GM20000 (cell line): Measurements from ENCODE around the gene ZSWIM9.

Experiments
- DNase-seq: peaks from one replicate; pipeline ENCODE4 v3.0.0; 2012; ENCODE audit warnings: low spot score
- TF ChIP-seq, protein P1 (sequence below): IDR thresholded peaks from 2 replicates; pipeline ENCODE4 v1.5.1; 2012; ENCODE audit warnings: mild to moderate bottlenecking, control low read depth; ENCODE audit errors: extremely low read depth, missing control alignments

The ZSWIM9 gene

GRCh38 chr19:48196933-48197665, 26.6 kb downstream of the ZSWIM9 start:
- no peak for DNase-seq
- TF ChIP-seq, protein P1, sequence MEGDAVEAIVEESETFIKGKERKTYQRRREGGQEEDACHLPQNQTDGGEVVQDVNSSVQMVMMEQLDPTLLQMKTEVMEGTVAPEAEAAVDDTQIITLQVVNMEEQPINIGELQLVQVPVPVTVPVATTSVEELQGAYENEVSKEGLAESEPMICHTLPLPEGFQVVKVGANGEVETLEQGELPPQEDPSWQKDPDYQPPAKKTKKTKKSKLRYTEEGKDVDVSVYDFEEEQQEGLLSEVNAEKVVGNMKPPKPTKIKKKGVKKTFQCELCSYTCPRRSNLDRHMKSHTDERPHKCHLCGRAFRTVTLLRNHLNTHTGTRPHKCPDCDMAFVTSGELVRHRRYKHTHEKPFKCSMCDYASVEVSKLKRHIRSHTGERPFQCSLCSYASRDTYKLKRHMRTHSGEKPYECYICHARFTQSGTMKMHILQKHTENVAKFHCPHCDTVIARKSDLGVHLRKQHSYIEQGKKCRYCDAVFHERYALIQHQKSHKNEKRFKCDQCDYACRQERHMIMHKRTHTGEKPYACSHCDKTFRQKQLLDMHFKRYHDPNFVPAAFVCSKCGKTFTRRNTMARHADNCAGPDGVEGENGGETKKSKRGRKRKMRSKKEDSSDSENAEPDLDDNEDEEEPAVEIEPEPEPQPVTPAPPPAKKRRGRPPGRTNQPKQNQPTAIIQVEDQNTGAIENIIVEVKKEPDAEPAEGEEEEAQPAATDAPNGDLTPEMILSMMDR = no peak

DNA sequence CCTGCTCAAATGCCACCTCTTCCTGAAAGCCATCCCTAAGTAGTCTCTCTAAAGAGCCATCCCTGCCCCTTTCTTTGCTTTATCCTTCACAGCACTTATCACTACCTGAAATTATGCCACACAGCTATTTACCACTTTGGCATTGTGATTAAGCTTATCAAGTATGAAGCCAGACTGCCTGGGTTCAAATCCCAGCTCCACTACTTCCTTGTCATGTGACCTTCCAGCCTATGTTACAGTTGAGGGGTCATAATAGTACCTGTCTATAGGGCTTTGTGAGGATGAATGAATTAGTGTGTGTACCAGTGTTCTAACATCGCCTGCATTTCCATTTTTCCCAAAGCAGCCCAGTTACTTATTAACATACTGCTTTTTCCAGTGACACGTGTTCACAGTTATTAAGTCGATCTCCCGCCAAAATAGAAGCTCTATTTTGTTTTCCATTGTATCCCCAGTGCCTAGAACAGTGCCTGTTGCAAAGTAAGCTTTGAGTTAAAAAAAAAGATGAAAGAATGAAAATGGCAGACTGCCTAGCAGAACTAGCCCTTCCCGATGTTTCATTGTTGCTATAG, 32.8 kb downstream of the ZSWIM9 start:
- DNase-seq = no peak
- TF ChIP-seq, protein P1 = no peak

DNA sequence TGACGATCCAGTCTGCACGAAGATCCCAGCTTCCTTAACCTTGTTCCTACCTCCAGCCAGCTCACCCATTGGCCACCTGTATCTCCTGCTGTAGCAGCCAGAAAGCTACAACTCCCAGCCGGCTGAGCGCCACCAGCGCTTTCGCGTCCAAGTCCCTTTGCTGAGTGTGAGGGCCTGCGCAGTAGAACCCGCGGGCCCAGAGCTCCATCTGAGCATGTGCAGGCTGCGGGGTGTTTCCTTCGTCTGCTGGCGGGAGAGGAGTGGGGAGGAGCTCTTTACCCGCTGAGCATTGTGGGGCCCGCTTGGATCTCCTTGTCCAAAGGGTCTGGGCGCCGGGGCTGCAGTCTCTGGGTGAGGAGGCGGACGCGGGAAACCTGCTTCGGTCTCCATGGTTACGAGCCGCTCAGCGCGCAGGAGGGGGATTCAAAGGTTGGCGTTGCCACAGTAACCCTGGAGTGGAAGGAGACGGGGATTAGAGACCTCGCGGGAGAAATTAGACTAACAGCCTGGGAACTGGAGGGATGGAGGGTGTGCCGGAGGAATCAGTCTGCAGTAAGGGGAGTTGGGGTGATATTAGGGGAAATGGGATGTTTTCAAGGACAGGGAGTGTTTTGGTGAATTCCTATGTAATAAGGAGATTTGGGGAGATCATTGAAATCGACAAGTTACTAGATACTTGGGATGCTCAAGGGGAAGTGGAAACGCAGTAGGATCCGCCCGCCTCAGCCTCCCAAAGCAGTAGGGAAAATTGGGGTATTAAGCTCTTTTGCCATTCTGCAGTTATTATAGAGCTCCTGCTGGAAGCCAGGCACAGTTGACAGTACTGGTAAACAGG, 33.5 kb downstream of the ZSWIM9 start:
- TF ChIP-seq, protein P1 = no peak
- peak; percentile 94 for DNase-seq

DNA sequence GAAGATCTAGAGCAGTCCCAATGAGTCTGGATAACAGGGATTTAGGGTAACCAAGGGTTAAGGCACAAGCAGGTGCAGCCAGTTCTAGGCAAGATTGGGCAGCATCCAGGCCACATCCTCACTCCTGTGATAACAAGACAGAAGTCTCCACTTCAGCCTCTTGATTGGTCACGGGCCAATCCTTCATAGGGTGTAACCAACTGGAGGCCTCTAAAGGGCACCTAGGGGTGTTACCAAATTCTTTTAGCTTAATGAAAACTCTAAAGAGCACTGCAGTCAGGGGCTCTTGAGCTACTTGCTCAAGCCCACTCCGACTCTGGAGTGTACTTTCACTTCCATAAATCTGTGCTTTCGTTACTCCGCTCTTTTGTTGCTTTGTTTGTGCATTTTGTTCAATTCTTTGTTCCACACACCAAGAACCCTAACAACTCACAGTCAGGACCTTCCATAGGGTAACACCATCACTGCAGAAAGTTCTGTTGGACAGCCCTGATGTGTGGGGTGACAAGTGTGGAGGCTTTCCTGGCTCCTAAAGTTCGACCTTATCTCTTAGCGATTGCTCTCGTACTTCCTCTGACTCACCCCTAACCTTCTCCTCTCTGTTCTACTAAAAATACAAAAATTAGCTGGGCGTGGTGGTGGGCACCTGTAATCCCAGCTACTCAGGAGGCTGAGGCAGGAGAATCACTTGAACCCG, 36.1 kb downstream of the ZSWIM9 start:
- DNase-seq = no peak
- TF ChIP-seq, protein P1 = no peak

DNA sequence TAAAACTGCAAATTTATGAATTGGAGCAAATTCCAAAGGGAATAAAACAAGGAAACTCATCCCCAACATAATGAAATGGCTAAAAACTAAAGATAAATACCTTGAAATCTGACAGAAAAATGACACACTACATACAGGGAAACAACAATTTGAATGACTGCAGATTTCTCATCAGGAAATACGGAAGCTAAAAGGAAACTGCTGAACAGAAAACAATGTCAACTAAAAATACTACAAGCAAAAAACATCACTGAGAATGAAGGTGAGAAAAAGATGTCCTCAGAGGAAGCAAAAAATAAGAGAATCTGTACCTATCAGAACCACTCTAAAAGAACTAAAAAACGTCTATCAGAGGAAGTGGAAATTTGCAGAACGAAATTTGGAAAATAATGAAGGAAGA, 39.5 kb downstream of the ZSWIM9 start:
- TF ChIP-seq, protein P1 = no peak
- no peak for DNase-seq

DNA sequence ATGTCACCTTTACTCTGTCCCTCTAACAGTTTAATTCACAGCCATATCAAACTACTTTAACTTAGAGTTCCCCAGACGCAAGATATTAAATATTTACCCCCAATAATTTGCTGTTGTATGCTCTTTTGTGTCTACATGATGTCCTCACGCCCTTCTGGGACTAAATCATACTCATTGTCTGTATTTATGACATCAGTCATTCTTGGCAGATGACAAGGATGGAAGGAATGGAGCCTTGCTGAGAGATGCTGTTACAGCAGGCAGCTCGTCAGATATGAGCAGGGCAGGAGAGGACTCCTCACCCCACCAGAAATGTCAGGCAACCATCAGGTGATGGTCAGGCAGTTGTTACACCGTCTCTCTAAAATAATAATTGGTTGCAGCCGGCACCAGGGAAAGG, 43.5 kb downstream of the ZSWIM9 start:
- no peak for DNase-seq
- TF ChIP-seq, protein P1 = no peak
